OCI-LY3 (cell line): ENCODE results near the gene FICD.

Experiments
- H2AFZ ChIP-seq: fragments of 200-600, 300-600 bp; shearing (Covaris generic); 2 replicates; pipeline ENCODE4 v1.6.0; 2014; ENCODE audit warnings: antibody characterized with exemption, low read depth, low read length
- H3K27ac ChIP-seq: fragments of 200-600, 300-600 bp; sonication (generic); 2 replicates; pipeline ENCODE4 v1.5.1; 2014; ENCODE audit warnings: mild to moderate bottlenecking, low read length, moderate library complexity, mixed read lengths
- H3K27me3 ChIP-seq: fragments of 200-600, 300-600 bp; sonication (generic); 2 replicates; pipeline ENCODE4 v1.6.1; 2014; ENCODE audit warnings: low read depth, low read length, mixed read lengths
- H3K36me3 ChIP-seq: fragments of 200-600, 300-600 bp; sonication (generic); replicated peaks from 2 replicates; pipeline ENCODE3; 2014; ENCODE audit warnings: low read depth, low read length, mixed read lengths
- H3K4me1 ChIP-seq: fragments of 300-600, 200-600 bp; sonication (generic); 2 replicates; pipeline ENCODE4 v1.6.1; 2014; ENCODE audit warnings: low read length, mixed read lengths
- H3K4me2 ChIP-seq: fragments of 200-600, 300-600 bp; sonication (generic); 2 replicates; pipeline ENCODE4 v1.6.1; 2014; ENCODE audit warnings: low read length, mixed read lengths
- H3K4me3 ChIP-seq: fragments of 300-600, 200-600 bp; sonication (generic); 2 replicates; pipeline ENCODE4 v1.5.1; 2014; ENCODE audit warnings: antibody characterized with exemption, mild to moderate bottlenecking, low read length, moderate library complexity
- H3K79me2 ChIP-seq: fragments of 300-600, 200-600 bp; shearing (Covaris generic); 2 replicates; pipeline ENCODE4 v1.6.1; 2014; ENCODE audit warnings: mild to moderate bottlenecking, low read length, mixed read lengths
- H3K9ac ChIP-seq: fragments of 300-600, 200-600 bp; shearing (Covaris generic); 2 replicates; pipeline ENCODE4 v1.6.0; 2014; ENCODE audit warnings: mild to moderate bottlenecking, low read length, moderate library complexity
- H3K9me3 ChIP-seq: fragments of 200-600, 300-600 bp; shearing (Covaris generic); 2 replicates; pipeline ENCODE4 v1.6.1; 2014; ENCODE audit warnings: low read length, mixed read lengths; ENCODE audit not compliant: insufficient read depth
- H4K20me1 ChIP-seq: fragments of 200-600, 300-600 bp; sonication (generic); 2 replicates; pipeline ENCODE4 v1.6.1; 2016; ENCODE audit warnings: low read length, mixed read lengths; ENCODE audit not compliant: insufficient read depth
- CTCF ChIP-seq: fragments of 200-600, 300-600 bp; sonication (generic); IDR thresholded peaks from 2 replicates; pipeline ENCODE4 v1.5.1; 2014; ENCODE audit warnings: antibody characterized with exemption, low read length, low read depth
- EZH2phosphoT487 ChIP-seq: fragments of 200-600 bp; shearing (Covaris generic); IDR thresholded peaks from 2 replicates; pipeline ENCODE4 v1.6.1; 2018; ENCODE audit warnings: antibody characterized with exemption, mixed run types, low read depth

FICD gene

GRCh38 chr12:108491256-108491655, 23.8 kb upstream of the FICD start:
- Histone ChIP-seq H3K9me3 (no peaks in the 10 kb centered on the region), H3K4me2 (no peak overlapping the region), H3K4me3 (no peak overlapping the region), H4K20me1 (no peaks in the 10 kb centered on the region), H3K36me3 (no peaks in the 10 kb centered on the region), H2AFZ (no peak overlapping the region), H3K27me3 (peaks cover 34% of the 10 kb centered on the region), H3K27ac (no peak overlapping the region), H3K9ac (no peak overlapping the region), H3K79me2 (no peaks in the 10 kb centered on the region), H3K4me1 (no peaks in the 10 kb centered on the region)
- TF ChIP-seq EZH2phosphoT487 (no peak), CTCF (no peak)

- no peaks in the 10 kb centered on the region for H3K36me3 ChIP-seq
- H4K20me1 ChIP-seq: no peaks in the 10 kb centered on the region
- H3K4me3 ChIP-seq: no peak overlapping the region
- peaks cover 38% of the 10 kb centered on the region for H3K27me3 ChIP-seq
- no peaks in the 10 kb centered on the region for H3K79me2 ChIP-seq
- no peak overlapping the region for H3K4me2 ChIP-seq
- H3K27ac ChIP-seq: no peak overlapping the region
- H2AFZ ChIP-seq: no peak overlapping the region
- TF ChIP-seq CTCF: peak; percentile 76
- no peak for TF ChIP-seq EZH2phosphoT487
- H3K4me1 ChIP-seq: peaks cover 8% of the 10 kb centered on the region; the same call in 1 of the 2 replicates
- no peak overlapping the region for H3K9ac ChIP-seq
- H3K9me3 ChIP-seq: no peaks in the 10 kb centered on the region
These were observed 20.0 kb upstream of the FICD start for GRCh38 chr12:108495054-108495453.

- Histone ChIP-seq H4K20me1 (no peaks in the 10 kb centered on the region), H3K9ac (no peak overlapping the region), H3K36me3 (no peaks in the 10 kb centered on the region), H3K4me3 (no peak overlapping the region), H3K4me2 (no peak overlapping the region), H3K27me3 (peaks cover 38% of the 10 kb centered on the region), H3K79me2 (no peaks in the 10 kb centered on the region), H3K27ac (no peak overlapping the region), H3K4me1 (peaks cover 8% of the 10 kb centered on the region; the same call in 1 of the 2 replicates), H3K9me3 (no peaks in the 10 kb centered on the region), H2AFZ (no peak overlapping the region)
- no peak for TF ChIP-seq EZH2phosphoT487
- no peak for TF ChIP-seq CTCF
These were observed 19.1 kb upstream of the FICD start for GRCh38 chr12:108495823-108496579.

- Histone ChIP-seq H3K9ac (no peak overlapping the region), H3K4me2 (no peak overlapping the region), H4K20me1 (no peaks in the 10 kb centered on the region), H3K36me3 (no peaks in the 10 kb centered on the region), H3K27me3 (peaks cover 25% of the 10 kb centered on the region), H3K4me3 (no peak overlapping the region), H3K4me1 (peaks cover 8% of the 10 kb centered on the region; the same call in 1 of the 2 replicates), H3K79me2 (no peaks in the 10 kb centered on the region), H3K27ac (no peak overlapping the region), H2AFZ (no peak overlapping the region), H3K9me3 (peaks cover 5% of the 10 kb centered on the region)
- TF ChIP-seq CTCF: no peak
- no peak for TF ChIP-seq EZH2phosphoT487
These were observed 16.9 kb upstream of the FICD start for GRCh38 chr12:108498136-108498535.
